HG02970 (cell line): ENCODE data around the gene GPAT2.
"Not testable (repeated sequence)": the region's sequence is repeated elsewhere in the genome, so short reads cannot be mapped to it uniquely, and the experiment has no call there.

ENCODE experiments used
- ATAC-seq: cut with Tn5 transposase; IDR thresholded peaks from one replicate; pipeline ENCODE4 v1.9.1; 2021; ENCODE audit warnings: mild to moderate bottlenecking, moderate library complexity, moderate number of reproducible peaks; ENCODE audit not compliant: unreplicated experiment, low FRiP score

GPAT2 gene

GRCh38 chr2:96034792-96035191 lies at the start of gene GPAT2:
GPAT2 (minus strand) TSS chr2:96034916; CDS start chr2:96032359, 2,557 bp downstream.
- ATAC-seq: not testable (repeated sequence)

- ATAC-seq: no peak
Measured at GRCh38 chr2:96083989-96084857, 49.5 kb upstream of the GPAT2 start.

GRCh38 chr2:96083064-96083939 lies 48.6 kb upstream of the GPAT2 start:
- no peak for ATAC-seq

GRCh38 chr2:96082211-96083063 lies 47.7 kb upstream of the GPAT2 start:
- ATAC-seq: no peak

- no peak for ATAC-seq
Measured at GRCh38 chr2:96081042-96081441, 46.3 kb upstream of the GPAT2 start.

GRCh38 chr2:96075199-96075771 lies 40.6 kb upstream of the GPAT2 start:
- ATAC-seq: no peak

GRCh38 chr2:96074156-96074555 lies 39.4 kb upstream of the GPAT2 start:
- ATAC-seq: no peak

GRCh38 chr2:96073170-96073775 lies 38.6 kb upstream of the GPAT2 start:
- ATAC-seq: no peak

- no peak for ATAC-seq
Measured at GRCh38 chr2:96072746-96073145, 38.0 kb upstream of the GPAT2 start.

GRCh38 chr2:96071977-96072491 lies 37.3 kb upstream of the GPAT2 start:
- not testable (repeated sequence) for ATAC-seq

GRCh38 chr2:96071087-96071976 lies 36.6 kb upstream of the GPAT2 start:
- ATAC-seq: not testable (repeated sequence)

GRCh38 chr2:96070351-96070750 lies 35.6 kb upstream of the GPAT2 start:
- ATAC-seq: not testable (repeated sequence)

- ATAC-seq: not testable (repeated sequence)
Measured at GRCh38 chr2:96069878-96070277, 35.2 kb upstream of the GPAT2 start.

- ATAC-seq: not testable (repeated sequence)
Measured at GRCh38 chr2:96067902-96068581, 33.3 kb upstream of the GPAT2 start.

- not testable (repeated sequence) for ATAC-seq
Measured at GRCh38 chr2:96067098-96067660, 32.5 kb upstream of the GPAT2 start.

- ATAC-seq: not testable (repeated sequence)
Measured at GRCh38 chr2:96066511-96066910, 31.8 kb upstream of the GPAT2 start.

- not testable (repeated sequence) for ATAC-seq
Measured at GRCh38 chr2:96065954-96066353, 31.2 kb upstream of the GPAT2 start.
